Measurements from ENCODE around the gene PHF13.

Gene PHF13

GRCh38 chr1:6624710-6625583 lies 11.4 kb downstream of the PHF13 start, which contains the start of gene THAP3:
THAP3 (plus strand) TSS chr1:6624868; CDS start chr1:6625219, 351 bp downstream.
- H3K36me3 ChIP-seq: peaks cover 5% of the 10 kb centered on the region
- H3K9me3 ChIP-seq: no peaks in the 10 kb centered on the region
- DNase-seq: peak; percentile 84
- H3K27me3 ChIP-seq: no peaks in the 10 kb centered on the region
- TF ChIP-seq, protein P1, sequence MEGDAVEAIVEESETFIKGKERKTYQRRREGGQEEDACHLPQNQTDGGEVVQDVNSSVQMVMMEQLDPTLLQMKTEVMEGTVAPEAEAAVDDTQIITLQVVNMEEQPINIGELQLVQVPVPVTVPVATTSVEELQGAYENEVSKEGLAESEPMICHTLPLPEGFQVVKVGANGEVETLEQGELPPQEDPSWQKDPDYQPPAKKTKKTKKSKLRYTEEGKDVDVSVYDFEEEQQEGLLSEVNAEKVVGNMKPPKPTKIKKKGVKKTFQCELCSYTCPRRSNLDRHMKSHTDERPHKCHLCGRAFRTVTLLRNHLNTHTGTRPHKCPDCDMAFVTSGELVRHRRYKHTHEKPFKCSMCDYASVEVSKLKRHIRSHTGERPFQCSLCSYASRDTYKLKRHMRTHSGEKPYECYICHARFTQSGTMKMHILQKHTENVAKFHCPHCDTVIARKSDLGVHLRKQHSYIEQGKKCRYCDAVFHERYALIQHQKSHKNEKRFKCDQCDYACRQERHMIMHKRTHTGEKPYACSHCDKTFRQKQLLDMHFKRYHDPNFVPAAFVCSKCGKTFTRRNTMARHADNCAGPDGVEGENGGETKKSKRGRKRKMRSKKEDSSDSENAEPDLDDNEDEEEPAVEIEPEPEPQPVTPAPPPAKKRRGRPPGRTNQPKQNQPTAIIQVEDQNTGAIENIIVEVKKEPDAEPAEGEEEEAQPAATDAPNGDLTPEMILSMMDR (IDR thresholded peaks at IDR 0.05; ENCODE audit: low read depth, low read length): no peak
- H3K4me3 ChIP-seq (ENCODE audit: low read depth, low read length): peak within 1 kb of the TSS; percentile 65
- H3K4me1 ChIP-seq: no peaks in the 10 kb centered on the region

DNA sequence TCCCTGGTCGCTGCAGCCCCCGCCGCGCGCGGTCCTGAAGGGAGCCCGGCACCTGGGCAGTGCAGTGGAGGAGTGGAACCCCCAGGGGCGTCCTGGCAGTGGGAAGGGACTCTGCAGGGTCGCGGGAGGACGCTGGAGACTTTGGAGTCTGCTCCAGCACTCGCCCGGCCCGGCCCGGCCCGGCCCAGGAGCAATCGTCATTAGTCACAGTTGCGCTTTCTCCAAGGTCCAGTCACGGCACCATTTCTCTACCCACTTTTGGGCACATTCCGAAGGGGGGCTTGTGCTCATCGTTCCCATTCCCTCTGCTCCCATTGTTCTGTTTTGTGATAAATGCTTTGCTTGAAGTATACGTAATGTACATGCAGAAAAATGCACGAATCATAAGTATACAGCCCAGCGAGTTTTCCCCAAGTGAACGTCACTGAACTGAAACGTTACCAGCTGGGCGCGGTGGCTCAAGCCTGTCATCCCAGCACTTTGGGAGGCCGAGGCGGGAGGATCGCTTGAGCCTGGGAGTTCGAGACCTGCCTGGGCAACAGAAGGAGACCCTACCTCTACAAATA lies 12.1 kb downstream of the PHF13 start:
- DNase-seq: no peak
- Histone ChIP-seq H3K36me3 (peaks cover 5% of the 10 kb centered on the region; the same call in 1 of the 2 replicates), H3K4me1 (no peaks in the 10 kb centered on the region), H3K9me3 (no peaks in the 10 kb centered on the region), H3K27me3 (no peaks in the 10 kb centered on the region), H3K4me3 (ENCODE audit: low read depth, low read length) (peak overlapping the region; percentile 65)
- TF ChIP-seq, protein P1 (IDR thresholded peaks at IDR 0.05; ENCODE audit: low read depth, low read length): no peak

DNA sequence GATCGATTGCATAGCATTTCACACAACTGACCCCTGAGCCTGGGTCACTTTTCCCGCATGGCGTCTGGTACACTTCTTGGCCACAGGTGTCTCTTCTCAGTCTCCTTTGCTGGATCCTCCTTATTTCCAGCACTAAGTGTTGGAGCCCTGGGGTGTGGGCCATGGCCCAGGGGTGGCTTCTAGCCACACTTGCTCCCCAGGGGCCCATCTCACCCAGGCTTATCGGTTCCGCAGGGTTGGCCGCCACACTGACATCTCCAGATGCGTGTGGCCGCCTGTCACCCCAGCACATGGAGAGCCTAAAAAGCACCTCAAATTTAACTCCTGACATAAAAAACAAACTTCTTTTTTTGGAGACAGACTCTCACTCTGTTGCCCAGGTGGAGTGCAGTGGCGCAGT lies 13.5 kb downstream of the PHF13 start:
- no peaks in the 10 kb centered on the region for H3K27me3 ChIP-seq
- DNase-seq: no peak
- no peak overlapping the region for H3K4me3 ChIP-seq (ENCODE audit: low read depth, low read length)
- H3K36me3 ChIP-seq: 0 out of 2 replicates have a peak, but pooled peaks cover 2% of the 10 kb centered on the region
- no peaks in the 10 kb centered on the region for H3K4me1 ChIP-seq
- TF ChIP-seq, protein P1 (IDR thresholded peaks at IDR 0.05; ENCODE audit: low read depth, low read length): no peak
- H3K9me3 ChIP-seq: no peaks in the 10 kb centered on the region

- Histone ChIP-seq H3K9me3 (no peaks in the 10 kb centered on the region), H3K4me3 (ENCODE audit: low read depth, low read length) (no peak overlapping the region), H3K36me3 (peaks cover 2% of the 10 kb centered on the region), H3K27me3 (no peaks in the 10 kb centered on the region), H3K4me1 (no peaks in the 10 kb centered on the region)
- TF ChIP-seq, protein P1 (IDR thresholded peaks at IDR 0.05; ENCODE audit: low read depth, low read length): no peak
- no peak for DNase-seq
Measured at GRCh38 chr1:6627841-6628545, 14.5 kb downstream of the PHF13 start.

DNA sequence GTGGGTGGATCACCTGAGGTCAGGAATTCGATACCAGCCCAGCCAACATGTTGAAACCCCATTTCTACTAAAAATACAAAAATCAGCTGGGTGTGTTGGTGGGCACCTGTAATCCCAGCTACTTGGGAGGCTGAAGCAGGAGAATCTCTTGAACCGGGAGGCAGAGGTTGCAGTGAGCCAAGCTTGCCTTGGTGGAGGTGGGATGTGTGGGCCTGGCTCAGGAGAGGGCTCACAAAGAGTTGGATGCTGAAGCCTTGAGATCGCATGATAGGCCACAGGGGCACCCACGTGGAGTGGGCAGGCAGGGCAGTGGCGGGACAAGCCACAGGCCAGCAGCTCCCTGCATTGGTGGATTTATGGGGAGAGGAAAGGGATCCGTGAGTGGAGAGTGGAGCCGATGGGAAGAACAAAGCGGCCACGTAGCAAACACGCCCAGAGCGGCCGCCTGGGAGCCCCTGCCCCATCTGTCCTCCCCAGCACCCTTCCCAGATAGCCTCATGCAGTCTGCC lies 15.5 kb downstream of the PHF13 start:
- peaks cover 8% of the 10 kb centered on the region for H3K36me3 ChIP-seq
- no peaks in the 10 kb centered on the region for H3K27me3 ChIP-seq
- no peak for DNase-seq
- no peak overlapping the region for H3K4me3 ChIP-seq (ENCODE audit: low read depth, low read length)
- no peaks in the 10 kb centered on the region for H3K9me3 ChIP-seq
- TF ChIP-seq, protein P1 (IDR thresholded peaks at IDR 0.05; ENCODE audit: low read depth, low read length): no peak
- no peaks in the 10 kb centered on the region for H3K4me1 ChIP-seq
